HL-60/S4 (cell line): Measurements from ENCODE around the gene ATOX1.
"Not testable (repeated sequence)": the region's sequence is repeated elsewhere in the genome, so short reads cannot be mapped to it uniquely, and the experiment has no call there.

ENCODE experiments used
- in situ Hi-C: fragments of 300-500 bp; cut with MboI; formaldehyde crosslinking; loops from 2 replicates; pipeline ENCODE4 v1.14.3; 2022; ENCODE audit warnings: low sequenced_read_pairs

Gene ATOX1

DNA sequence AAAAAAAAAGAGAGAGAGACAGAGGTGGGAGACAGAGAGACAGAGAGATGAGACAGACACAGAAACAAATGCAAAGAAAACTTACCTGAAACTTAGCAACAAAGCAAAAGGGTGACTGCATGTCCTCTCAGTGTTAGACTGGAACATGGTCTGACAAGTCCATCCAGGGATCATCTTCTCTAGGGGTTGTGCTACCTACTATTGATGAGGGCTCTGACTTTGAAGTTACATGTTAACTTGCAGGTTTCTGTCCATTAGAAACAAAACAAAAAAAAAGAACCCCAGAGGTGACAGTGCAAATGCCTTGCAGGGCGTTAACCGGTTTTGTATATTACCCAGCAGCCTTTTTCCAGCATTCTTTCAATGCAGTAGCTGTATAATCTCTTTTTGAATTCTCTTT, 58.1 kb downstream of the ATOX1 start:
- in situ Hi-C loops, result no loop called here

DNA sequence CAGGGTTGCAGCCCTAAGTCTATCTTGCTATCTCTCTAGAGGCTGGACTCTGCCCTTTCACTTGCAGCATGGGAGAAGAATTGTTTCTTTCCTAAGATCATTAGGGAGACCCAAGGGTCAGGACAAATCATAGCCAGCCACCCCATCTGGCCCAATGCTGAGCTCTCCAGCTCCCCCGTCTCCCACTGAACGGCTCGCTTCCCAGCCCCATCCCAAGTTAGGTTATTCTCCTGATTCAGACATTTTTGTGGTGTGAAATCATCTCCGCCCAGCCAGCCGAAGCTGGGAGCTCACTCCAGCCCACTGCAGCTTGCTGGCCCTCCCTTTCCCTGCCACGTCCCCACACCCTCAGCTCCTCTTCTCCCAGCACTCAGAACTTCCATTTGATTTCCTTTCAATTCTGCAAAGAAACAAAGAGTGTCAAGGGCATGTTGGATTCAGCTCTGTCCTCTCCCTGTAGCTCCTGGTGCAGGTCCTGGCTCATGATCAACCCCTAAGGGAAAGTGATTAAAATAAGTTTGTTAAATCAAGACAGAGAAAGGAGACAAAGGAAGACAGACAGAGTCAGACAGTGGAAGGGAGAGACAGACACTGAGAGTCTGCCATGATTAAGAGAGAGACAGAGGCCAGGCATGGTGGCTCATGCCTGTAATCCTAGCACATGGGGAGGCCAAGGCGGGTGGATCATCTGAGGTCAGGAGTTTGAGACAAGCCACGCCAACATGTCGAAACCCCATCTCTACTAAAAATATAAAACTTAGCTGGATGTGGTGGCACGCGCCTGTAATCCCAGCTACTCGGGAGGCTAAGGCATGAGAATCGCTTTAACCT, 59.1 kb downstream of the ATOX1 start:
- in situ Hi-C loops, result no loop called here

DNA sequence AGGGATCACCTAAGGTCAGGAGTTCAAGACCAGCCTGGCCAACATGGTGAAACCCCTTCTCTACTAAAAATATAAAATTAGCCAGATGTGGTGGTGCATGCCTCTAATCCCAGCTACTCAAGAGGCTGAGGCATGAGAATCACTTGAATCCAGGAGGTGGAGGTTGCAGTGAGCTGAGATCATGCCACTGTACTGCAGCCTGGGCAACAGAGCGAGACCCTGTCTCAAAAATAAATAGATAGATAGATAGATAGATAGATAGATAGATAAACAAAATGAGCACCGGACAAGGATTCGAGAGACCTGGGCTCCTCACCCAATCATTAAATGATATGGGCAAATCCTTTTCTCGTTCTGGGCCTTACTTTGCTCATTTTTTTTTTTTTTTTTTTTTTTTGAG, 60.4 kb downstream of the ATOX1 start:
- in situ Hi-C loops, result not testable (repeated sequence)

DNA sequence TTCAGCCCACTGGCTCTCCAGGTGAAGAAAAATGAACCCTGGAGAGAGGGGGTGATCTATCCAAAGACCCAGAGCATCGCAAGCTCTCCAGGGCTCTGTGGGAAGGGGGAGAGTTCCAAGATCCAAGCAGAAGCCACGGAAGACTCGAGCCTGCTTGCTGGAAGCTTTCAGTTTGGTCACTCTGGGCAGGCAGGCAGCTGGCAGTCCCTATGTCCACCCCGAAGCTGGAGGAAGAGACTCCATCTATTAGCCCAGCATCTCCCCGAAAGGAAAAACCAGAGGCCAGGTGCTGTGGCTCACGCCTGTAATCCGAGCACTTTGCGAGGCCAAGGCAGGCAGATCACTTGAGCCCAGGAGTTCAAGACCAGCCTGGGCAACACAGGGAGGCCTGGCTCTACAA, 61.0 kb downstream of the ATOX1 start:
- in situ Hi-C loops, result no loop called here

DNA sequence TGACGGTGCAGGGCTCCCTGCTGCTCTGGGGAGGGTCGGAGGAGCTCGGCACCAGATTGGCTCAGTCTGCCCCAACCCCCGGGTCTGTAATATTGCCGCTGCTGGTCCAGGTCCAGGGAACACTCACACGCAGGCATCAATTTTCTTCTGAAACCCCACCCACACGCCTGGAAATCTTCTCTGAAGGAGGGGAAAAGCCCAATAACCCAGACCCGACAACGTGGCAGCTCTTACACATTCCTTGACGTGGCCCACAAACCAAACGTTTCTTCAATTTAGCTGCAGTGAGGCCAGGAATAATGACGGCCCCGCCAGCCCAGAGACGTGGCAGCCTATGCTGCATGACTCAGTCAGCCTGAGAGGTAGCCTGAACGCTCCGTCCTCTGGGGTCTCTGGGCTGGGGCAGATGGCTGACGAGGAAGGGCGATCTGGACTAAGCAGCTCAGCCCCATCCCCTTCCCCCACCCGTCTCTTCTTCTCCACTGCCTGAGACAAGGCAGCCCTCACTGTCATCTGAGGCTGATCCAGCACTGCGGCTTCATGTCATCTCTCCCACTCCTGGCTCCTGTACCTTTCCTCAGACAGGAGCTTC, 61.9 kb downstream of the ATOX1 start:
- in situ Hi-C loops, result no loop called here

DNA sequence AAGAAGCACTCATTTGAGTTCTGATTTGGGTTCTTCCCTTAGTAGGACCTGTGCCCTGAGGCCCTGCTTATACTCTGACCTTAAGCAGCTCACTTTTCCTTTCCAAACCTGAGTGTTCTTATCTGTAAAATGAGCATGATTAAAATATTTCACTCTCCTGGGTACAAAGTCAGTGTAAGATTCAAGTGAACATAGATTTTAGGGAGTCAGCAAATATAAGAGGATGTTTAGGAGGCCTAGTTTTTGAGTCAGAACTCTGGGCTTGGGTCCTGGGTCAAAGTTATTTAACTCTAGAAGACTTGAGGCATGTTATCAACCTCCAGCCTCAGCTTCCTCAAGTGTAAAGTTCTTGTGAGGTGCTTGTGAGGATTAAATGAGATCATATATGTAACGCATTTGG, 63.0 kb downstream of the ATOX1 start:
- in situ Hi-C loops, result no loop called here

DNA sequence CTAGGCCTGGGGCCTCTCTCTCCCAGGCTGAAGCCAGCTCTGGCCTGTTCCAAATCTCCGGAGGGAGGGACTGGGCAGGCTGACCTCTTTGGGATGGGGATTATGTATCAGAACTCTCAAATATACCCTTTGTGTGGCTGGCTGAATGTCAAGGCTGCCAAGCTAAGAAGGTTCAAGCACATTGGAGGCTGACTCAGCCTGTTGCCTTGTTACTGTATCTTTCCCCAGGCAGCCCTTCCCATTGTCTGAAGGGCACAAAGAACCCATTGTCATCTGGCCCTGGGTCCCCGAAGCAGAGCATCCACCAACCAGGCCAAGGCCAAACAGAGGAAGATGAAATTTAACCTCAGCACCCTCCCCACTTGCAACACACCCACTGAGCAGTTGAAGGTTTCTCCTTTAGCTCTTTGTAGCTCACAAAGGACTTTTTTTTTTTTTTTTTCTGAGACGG, 64.4 kb downstream of the ATOX1 start:
- in situ Hi-C loops, result no loop called here
